Endometrial microvascular endothelial cells (primary cell): ENCODE results near the gene POGZ. TPM values are rescaled to one million over a fixed set of nuclear protein-coding genes. Genes with fewer than 3 reads are reported as not detected.

Source experiments
- in situ Hi-C: cut with HindIII; loops from 2 replicates; pipeline ENCODE4 v1.10.0; 2017; ENCODE audit warnings: low sequenced_read_pairs, low pct_unique_long_range_greater_than_20kb; ENCODE audit errors: inconsistent ontology term
- total RNA-seq: library from RNA; depleted of rRNA; stranded (reverse); fragments of >200 nt; gene quantifications from one replicate; pipeline ENCODE4 v1.2.3, GENCODE V29; 2015; ENCODE audit errors: inconsistent ontology term

The POGZ gene
- total RNA-seq, 1 donor from 2014 or later, result 19.2 TPM

DNA sequence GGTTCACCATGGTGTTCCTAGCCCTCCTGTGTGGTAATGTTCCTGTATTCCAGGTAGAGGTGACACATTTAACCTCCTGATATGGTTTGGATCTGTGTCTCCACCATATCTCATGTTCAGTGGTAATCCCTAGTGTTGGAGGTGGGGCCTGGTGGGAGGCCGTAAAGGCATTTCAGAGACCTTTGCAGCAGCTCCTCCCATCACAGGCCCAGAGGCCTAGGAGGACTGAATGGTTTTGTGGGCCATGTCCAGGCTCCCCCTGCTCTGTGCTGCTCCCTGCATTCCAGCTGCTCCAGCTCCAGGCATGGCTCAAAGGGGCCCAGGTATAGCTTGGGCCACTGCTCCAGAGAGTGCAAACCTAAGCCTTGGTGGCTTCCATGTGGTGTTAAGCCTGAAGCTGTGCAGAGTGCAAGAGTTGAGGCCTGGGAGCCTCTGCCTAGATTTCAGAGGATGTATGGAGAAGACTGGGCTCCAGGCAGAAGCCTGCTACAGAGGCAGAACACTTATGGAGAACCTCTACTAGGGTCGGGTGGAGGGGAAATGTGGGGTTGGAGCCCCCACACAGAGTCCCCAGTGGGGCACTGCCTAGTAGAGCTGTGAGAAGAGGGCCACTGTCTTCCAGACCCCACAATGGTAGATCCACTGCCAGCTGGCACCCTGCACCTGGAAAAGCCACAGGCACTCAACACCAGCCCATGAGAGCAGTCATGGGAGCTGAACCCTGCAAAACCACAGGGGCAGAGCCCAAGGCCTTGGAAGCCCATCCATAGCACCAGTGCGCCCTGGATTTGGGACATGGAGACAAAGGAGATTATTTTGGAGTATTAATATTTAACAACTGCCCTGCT lies 96.8 kb downstream of the POGZ start:
- in situ Hi-C loops, result no loop called here

DNA sequence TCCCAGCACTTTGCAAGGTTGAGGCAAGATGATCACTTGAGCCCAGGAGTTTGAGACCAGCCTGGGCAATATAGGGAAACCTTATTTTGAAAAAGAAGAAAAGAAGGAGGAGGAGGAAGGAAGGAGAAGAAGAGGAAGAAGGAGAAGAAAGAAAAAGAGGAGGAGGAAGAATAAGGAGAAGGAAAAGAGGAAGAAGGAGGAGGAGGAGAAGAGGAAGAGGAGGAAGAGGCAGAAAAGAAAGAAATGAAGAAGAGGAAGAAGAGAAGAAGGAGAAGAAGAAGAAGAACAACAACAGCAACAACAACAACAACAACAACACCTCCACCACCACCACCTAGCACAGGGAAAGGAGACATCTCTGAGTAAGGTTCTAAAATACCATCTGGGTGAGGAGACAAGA lies 97.4 kb downstream of the POGZ start:
- in situ Hi-C loops, result no loop called here

DNA sequence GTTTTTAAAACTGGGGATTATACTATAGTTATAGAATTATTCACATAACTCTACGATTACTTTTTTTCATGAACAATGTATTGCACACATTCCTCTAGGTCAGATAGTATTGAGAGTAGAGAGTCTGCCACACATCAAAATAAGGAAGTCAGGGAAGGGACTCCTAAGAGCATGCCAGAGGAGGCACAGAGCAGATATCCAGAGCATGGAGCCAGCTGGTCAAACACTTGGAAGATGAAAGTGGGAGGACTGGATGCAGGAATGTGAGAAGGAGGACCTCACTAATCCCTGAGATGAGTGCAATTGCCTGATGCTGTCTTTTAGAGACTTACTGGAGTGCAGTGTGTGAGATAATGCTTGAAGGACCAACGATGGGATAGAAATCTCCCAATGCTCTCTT lies 102.6 kb downstream of the POGZ start:
- in situ Hi-C loops, result no loop called here

Other genes with a start within 250 kb of the POGZ start
- gene PSMD4, start 204.8 kb downstream of the POGZ start, total RNA-seq, result 163 TPM
- 13.5 TPM for gene ZNF687, start 177.2 kb downstream of the POGZ start, total RNA-seq
- 49.6 TPM for gene PI4KB, start 132.1 kb downstream of the POGZ start, total RNA-seq
- gene RFX5, start 112.2 kb downstream of the POGZ start, total RNA-seq, result 64.3 TPM
- gene SELENBP1, start 86.8 kb downstream of the POGZ start, total RNA-seq, result 12.7 TPM
- gene PSMB4, start 59.9 kb downstream of the POGZ start, total RNA-seq, result 451 TPM
- gene CGN, start 51.9 kb upstream of the POGZ start, total RNA-seq, result 0.09 TPM
- 4.3 TPM for gene TUFT1, start 80.8 kb upstream of the POGZ start, total RNA-seq
- gene SNX27, start 152.6 kb upstream of the POGZ start, total RNA-seq, result 15.9 TPM